OCI-LY3 (cell line): Measurements from ENCODE around the gene C10orf90.

Experiments
- EZH2phosphoT487 ChIP-seq: fragments of 200-600 bp; shearing (Covaris generic); IDR thresholded peaks from 2 replicates; pipeline ENCODE4 v1.6.1; 2018; ENCODE audit warnings: antibody characterized with exemption, mixed run types, low read depth
- TF ChIP-seq, protein P1 (sequence below): fragments of 200-600, 300-600 bp; sonication (generic); IDR thresholded peaks from 2 replicates; pipeline ENCODE4 v1.5.1; 2014; ENCODE audit warnings: antibody characterized with exemption, low read length, low read depth

DNA sequence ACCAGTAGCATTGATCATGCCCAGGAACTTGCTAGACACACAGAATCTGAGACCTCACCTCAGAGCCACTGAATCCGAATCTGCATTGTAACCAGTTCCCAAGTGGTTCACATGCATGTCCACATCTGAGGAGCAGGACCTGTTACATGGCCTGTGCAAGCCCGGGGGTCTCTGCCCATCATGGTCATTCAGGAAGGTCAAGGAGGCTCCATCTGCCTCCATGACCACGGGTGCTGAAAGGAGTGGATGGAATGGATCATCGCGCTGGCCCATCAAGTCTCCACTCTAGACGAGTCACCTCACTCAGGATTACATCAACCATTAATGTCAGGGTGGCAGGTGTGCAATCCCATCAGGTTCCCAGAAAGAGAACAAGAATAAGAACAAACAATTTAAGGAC is 196.5 kb downstream of the C10orf90 start:
- TF ChIP-seq, protein P1, sequence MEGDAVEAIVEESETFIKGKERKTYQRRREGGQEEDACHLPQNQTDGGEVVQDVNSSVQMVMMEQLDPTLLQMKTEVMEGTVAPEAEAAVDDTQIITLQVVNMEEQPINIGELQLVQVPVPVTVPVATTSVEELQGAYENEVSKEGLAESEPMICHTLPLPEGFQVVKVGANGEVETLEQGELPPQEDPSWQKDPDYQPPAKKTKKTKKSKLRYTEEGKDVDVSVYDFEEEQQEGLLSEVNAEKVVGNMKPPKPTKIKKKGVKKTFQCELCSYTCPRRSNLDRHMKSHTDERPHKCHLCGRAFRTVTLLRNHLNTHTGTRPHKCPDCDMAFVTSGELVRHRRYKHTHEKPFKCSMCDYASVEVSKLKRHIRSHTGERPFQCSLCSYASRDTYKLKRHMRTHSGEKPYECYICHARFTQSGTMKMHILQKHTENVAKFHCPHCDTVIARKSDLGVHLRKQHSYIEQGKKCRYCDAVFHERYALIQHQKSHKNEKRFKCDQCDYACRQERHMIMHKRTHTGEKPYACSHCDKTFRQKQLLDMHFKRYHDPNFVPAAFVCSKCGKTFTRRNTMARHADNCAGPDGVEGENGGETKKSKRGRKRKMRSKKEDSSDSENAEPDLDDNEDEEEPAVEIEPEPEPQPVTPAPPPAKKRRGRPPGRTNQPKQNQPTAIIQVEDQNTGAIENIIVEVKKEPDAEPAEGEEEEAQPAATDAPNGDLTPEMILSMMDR, result no peak
- TF ChIP-seq EZH2phosphoT487, result no peak
